Body of pancreas (tissue), 4 donors: ENCODE measurements around the gene ZNF521. TPM values are rescaled to one million over a fixed set of nuclear protein-coding genes. Genes with fewer than 3 reads are reported as not detected.

Experiments used
- ATAC-seq: fragments of 150-250 bp; one replicate; pipeline ENCODE4 v1.9.1; 2016
- DNase-seq, 4 donors: peaks; one replicate each; pipeline ENCODE4 v3.0.0-alpha.2; 2019
- H3K27ac ChIP-seq, 4 donors: fragments of 200-600 bp; sonication (generic); 1 replicate in 3 of 4; 2 replicates in 1 of 4; pipeline versions ENCODE4 v1.5.1 to v1.6.1; 2016 to 2019; ENCODE audit warnings: mild to moderate bottlenecking in 1 of 4, mixed read lengths in 1 of 4, moderate library complexity in 1 of 4
- H3K27me3 ChIP-seq, 2 donors: fragments of 200-600 bp; sonication (generic); one replicate each; pipeline ENCODE4 v1.6.0; 2016; ENCODE audit warnings: mild to moderate bottlenecking in 1 of 2
- H3K36me3 ChIP-seq, 2 donors: fragments of 200-600 bp; sonication (generic); replicated peaks in 1 of 2; 2 replicates each; pipeline ENCODE4 v1.5.1; 2016; ENCODE audit warnings: low read depth in 2 of 2; ENCODE audit not compliant: insufficient read depth in 1 of 2
- H3K4me1 ChIP-seq: fragments of 200-600 bp; sonication (generic); one replicate; pipeline ENCODE4 v1.6.0; 2016
- H3K4me3 ChIP-seq, 2 donors: fragments of 200-600 bp; sonication (generic); 1 replicate in 1 of 2; 2 replicates in 1 of 2; pipeline ENCODE4 v1.5.1; 2016 to 2019
- H3K9me3 ChIP-seq, 3 donors: fragments of 200-600 bp; sonication (generic); 1 replicate in 2 of 3; 2 replicates in 1 of 3; pipeline ENCODE4 v1.5.1; 2016
- POLR2A ChIP-seq, 3 donors: fragments of 450-650 bp; IDR thresholded peaks; one replicate each; pipeline ENCODE4 v1.6.1; 2016; ENCODE audit warnings: antibody characterized with exemption in 3 of 3, mild to moderate bottlenecking in 2 of 3
- WGBS, 2 donors: methylation state at CpG; one replicate each; pipeline ENCODE4 v1.1.5; 2017; 5-methylcytosine and 5-hydroxymethylcytosine counted together
- intact Hi-C: fragments of 100-400 bp; cut with DNase I; formaldehyde crosslinking; loops from one replicate; pipeline ENCODE4 v1.15.1; 2023
- total RNA-seq, 2 donors: library from RNA; depleted of rRNA; stranded (reverse); fragments of >200 nt; gene quantifications; one replicate each; pipeline ENCODE4 v1.1.0, GENCODE V29; 2016
- TF ChIP-seq, protein P1 (sequence below), 7 experiments: fragments of 450-650 bp in 4 of 7; fragments of 200-600 bp in 3 of 7; sonication (generic) in 3 of 7; IDR thresholded peaks; one replicate each; pipeline ENCODE4 v1.5.1; 2016 to 2019; ENCODE audit warnings: antibody characterized with exemption in 7 of 7

Gene ZNF521
- total RNA-seq, 2 donors from 2014 or later, result 3.3 to 17.4 TPM

DNA sequence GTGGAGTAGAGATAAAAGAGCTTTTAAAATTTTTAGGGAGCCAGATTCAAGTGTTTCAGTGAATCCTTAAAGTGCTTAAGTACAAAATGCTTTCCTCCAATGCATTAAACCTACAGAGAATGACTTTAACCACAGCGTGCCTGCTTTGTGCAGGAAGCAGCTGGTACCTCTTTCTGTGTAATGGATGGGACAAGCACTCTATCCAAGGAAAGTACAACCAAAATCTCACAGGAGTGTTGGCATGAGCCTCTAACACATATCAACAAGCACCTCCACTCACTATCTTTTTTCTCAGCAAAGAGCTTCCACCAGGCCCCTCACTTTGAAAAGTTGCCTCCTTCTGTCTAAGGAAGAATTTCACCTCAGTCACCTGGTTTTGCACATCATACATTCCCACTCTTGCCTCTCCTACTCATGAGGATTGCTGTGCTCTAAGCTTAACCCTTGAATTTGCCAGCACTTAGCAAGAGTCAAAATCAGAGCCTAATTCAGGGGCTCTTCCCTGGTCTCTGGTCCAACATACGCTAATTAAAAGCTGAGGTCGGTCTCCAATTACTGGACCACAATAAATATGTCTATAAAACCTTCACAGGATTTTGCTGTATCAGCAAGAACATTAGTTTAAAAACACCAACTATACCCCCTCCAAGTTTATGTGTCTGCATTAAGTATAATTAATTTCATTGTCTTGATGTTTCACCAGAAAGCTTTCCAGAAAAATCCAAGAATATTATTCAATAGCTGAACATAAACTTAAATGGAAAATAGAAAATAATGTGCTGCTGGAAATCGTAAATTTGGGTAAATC, 68.9 kb downstream of the ZNF521 start:
- Histone ChIP-seq H3K27ac (no peak overlapping the region), H3K36me3 (no peaks in the 10 kb centered on the region), H3K4me1 (no peaks in the 10 kb centered on the region), H3K4me3 (no peak overlapping the region), H3K27me3 (no peaks in the 10 kb centered on the region), H3K9me3 (no peaks in the 10 kb centered on the region)
- no peak for TF ChIP-seq POLR2A (IDR thresholded peaks at IDR 0.05)
- TF ChIP-seq, protein P1, sequence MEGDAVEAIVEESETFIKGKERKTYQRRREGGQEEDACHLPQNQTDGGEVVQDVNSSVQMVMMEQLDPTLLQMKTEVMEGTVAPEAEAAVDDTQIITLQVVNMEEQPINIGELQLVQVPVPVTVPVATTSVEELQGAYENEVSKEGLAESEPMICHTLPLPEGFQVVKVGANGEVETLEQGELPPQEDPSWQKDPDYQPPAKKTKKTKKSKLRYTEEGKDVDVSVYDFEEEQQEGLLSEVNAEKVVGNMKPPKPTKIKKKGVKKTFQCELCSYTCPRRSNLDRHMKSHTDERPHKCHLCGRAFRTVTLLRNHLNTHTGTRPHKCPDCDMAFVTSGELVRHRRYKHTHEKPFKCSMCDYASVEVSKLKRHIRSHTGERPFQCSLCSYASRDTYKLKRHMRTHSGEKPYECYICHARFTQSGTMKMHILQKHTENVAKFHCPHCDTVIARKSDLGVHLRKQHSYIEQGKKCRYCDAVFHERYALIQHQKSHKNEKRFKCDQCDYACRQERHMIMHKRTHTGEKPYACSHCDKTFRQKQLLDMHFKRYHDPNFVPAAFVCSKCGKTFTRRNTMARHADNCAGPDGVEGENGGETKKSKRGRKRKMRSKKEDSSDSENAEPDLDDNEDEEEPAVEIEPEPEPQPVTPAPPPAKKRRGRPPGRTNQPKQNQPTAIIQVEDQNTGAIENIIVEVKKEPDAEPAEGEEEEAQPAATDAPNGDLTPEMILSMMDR (IDR thresholded peaks at IDR 0.05), result no peak
- WGBS, 2 donors, result 57 to 58% methylated on average over 4 of the region's 4 CpGs
- DNase-seq, result no peak
- ATAC-seq, result no peak
- intact Hi-C loops, result no loop called here

DNA sequence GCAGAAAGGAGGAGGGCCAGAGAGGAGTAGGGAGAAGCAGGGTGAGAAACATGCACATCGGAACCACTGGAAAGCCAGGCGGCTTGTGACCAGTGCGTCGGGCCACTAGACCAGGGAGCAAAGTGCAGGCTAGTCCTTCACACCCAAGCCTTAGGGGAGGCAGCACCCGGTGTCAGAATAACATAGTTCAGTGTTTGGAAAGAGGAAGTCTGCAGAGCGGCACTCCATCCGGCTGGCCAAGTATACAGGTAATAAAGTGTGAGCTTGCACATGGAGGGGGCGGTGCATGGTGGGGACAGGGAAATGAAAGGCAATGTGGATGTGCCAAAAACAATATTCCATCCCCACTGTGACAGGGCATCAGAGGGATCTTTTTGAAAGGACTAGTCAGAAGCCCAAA, 69.7 kb downstream of the ZNF521 start:
- Histone ChIP-seq H3K4me3 (no peak overlapping the region), H3K9me3 (no peaks in the 10 kb centered on the region), H3K4me1 (no peaks in the 10 kb centered on the region), H3K36me3 (no peaks in the 10 kb centered on the region), H3K27me3 (no peaks in the 10 kb centered on the region), H3K27ac (no peak overlapping the region)
- ATAC-seq (no peak), DNase-seq (peak in 1 of 4 donors; percentile 6)
- TF ChIP-seq, protein P1 (IDR thresholded peaks at IDR 0.05), result no peak
- no peak for TF ChIP-seq POLR2A (IDR thresholded peaks at IDR 0.05)
- 59% methylated on average over 8 of the region's 8 CpGs for WGBS, 2 donors
- intact Hi-C loops, result no loop called here

DNA sequence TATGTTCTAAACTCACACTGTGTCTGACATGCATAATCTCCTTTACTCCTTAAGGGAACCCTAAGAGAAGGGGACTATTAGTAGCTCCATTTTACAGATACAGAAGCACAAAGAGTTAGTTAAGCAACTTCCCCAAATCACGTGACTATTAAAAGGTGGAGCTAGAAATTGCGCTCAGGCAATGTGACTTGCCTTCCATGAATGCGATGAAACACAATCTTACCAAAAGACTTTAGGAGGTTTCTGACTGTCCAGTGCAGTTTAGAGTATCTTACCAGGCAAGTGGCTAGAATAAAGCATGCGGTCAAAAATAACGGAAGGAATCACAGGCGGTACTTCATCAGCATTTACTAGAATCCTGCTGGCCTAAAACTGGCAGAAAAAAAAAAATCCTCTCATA, 70.4 kb downstream of the ZNF521 start:
- Histone ChIP-seq H3K9me3 (no peaks in the 10 kb centered on the region), H3K27ac (no peak overlapping the region), H3K4me1 (no peaks in the 10 kb centered on the region), H3K4me3 (no peak overlapping the region), H3K27me3 (no peaks in the 10 kb centered on the region), H3K36me3 (no peaks in the 10 kb centered on the region)
- ATAC-seq (no peak), DNase-seq (no peak)
- TF ChIP-seq, protein P1 (IDR thresholded peaks at IDR 0.05), result no peak
- TF ChIP-seq POLR2A (IDR thresholded peaks at IDR 0.05), result no peak
- intact Hi-C loops, result no loop called here
- 73 to 83% methylated on average over 6 of the region's 6 CpGs for WGBS, 2 donors

GRCh38 chr18:25279961-25280360, 72.0 kb downstream of the ZNF521 start:
- Histone ChIP-seq H3K27me3 (no peaks in the 10 kb centered on the region), H3K4me1 (no peaks in the 10 kb centered on the region), H3K9me3 (no peaks in the 10 kb centered on the region), H3K4me3 (no peak overlapping the region), H3K27ac (no peak overlapping the region), H3K36me3 (no peaks in the 10 kb centered on the region)
- ATAC-seq (no peak), DNase-seq (no peak)
- TF ChIP-seq, protein P1 (IDR thresholded peaks at IDR 0.05), result no peak
- no peak for TF ChIP-seq POLR2A (IDR thresholded peaks at IDR 0.05)
- intact Hi-C loops, result no loop called here
- WGBS, 2 donors, result 71 to 75% methylated on average over 6 of the region's 6 CpGs

DNA sequence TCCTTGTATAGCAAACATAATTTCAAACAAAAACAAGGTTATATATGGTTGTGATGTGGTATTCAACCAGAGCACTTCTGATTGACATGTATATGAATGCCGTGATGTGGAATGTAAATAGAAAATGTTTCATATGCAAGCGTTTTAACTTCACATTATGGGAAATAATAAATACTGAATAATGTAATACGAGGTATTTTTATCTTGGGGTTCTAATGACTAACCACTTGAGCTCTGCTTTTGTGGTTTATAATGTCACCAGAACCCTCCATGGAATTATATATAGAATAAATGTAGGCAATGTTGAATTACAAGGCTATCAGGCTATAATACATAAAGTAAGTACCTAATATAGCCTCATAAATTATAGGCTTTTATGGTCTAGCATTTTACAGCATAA, 72.4 kb downstream of the ZNF521 start:
- TF ChIP-seq, protein P1 (IDR thresholded peaks at IDR 0.05), result no peak
- no peak for TF ChIP-seq POLR2A (IDR thresholded peaks at IDR 0.05)
- Histone ChIP-seq H3K27me3 (no peaks in the 10 kb centered on the region), H3K27ac (no peak overlapping the region), H3K9me3 (no peaks in the 10 kb centered on the region), H3K36me3 (no peaks in the 10 kb centered on the region), H3K4me3 (no peak overlapping the region), H3K4me1 (no peaks in the 10 kb centered on the region)
- whole genome bisulfite sequencing, 2 donors, result 53 to 63% methylated on average over 3 of the region's 3 CpGs
- no peak for DNase-seq
- no peak for ATAC-seq
- intact Hi-C loops, result no loop called here
